Aorta (tissue), 5 donors: ENCODE data around the gene TFF1. TPM values are rescaled to one million over a fixed set of nuclear protein-coding genes. Genes with fewer than 3 reads are reported as not detected.
A peak's percentile ranks its signal among the peaks of the same experiment; 100 is the strongest.
"Not testable (repeated sequence)": the region's sequence is repeated elsewhere in the genome, so short reads cannot be mapped to it uniquely, and the experiment has no call there.

Source experiments
- ATAC-seq: fragments of 200-7000 bp; cut with Tn5 transposase; one replicate; pipeline ENCODE4 v1.9.1; 2022; ENCODE audit warnings: moderate library complexity; ENCODE audit not compliant: low FRiP score
- DNase-seq, 2 donors: peaks; one replicate each; pipeline ENCODE4 v3.0.0-alpha.2; 2020
- H3K27ac ChIP-seq, 2 donors: one replicate each; pipeline ENCODE4 v1.5.1; 2013; ENCODE audit warnings: low read length in 2 of 2, mild to moderate bottlenecking in 2 of 2, moderate library complexity in 2 of 2, control low read depth in 1 of 2, inconsistent platforms in 1 of 2, low read depth in 1 of 2
- H3K27me3 ChIP-seq, 2 donors: one replicate each; pipeline ENCODE4 v1.6.1; 2013; ENCODE audit warnings: control low read depth in 1 of 2, low read length in 1 of 2, mild to moderate bottlenecking in 1 of 2, moderate library complexity in 1 of 2; ENCODE audit not compliant: insufficient read depth in 2 of 2, control insufficient read depth in 1 of 2
- H3K36me3 ChIP-seq, 2 donors: one replicate each; pipeline ENCODE4 v1.6.1; 2013; ENCODE audit warnings: control low read depth in 1 of 2, low read length in 1 of 2, mild to moderate bottlenecking in 1 of 2; ENCODE audit not compliant: insufficient read depth in 2 of 2, control insufficient read depth in 1 of 2
- H3K4me1 ChIP-seq, 2 donors: one replicate each; pipeline ENCODE4 v1.6.1; 2013; ENCODE audit warnings: low read length in 2 of 2, control low read depth in 1 of 2, mild to moderate bottlenecking in 1 of 2, moderate library complexity in 1 of 2; ENCODE audit not compliant: insufficient read depth in 2 of 2, control insufficient read depth in 1 of 2
- H3K4me3 ChIP-seq, 2 donors: one replicate each; pipeline ENCODE4 v1.5.1; 2013; ENCODE audit warnings: low read length in 2 of 2, control low read depth in 1 of 2, mild to moderate bottlenecking in 1 of 2
- H3K9me3 ChIP-seq: one replicate; pipeline ENCODE4 v1.6.1; 2013; ENCODE audit warnings: mild to moderate bottlenecking, low read length; ENCODE audit not compliant: control insufficient read depth
- WGBS, 2 donors: extraction: QIAGEN DNeasy Blood & Tissue Kit; methylation state at CpG; one replicate each; pipeline ENCODE4 v1.1.7; 2013; 5-methylcytosine and 5-hydroxymethylcytosine counted together
- intact Hi-C, 2 donors: fragments of 100-400 bp; cut with DNase I; formaldehyde crosslinking; loops; one replicate each; pipeline versions ENCODE4 v1.14.2 to v1.15.0; 2022
- polyA plus RNA-seq, 2 donors: library from polyadenylated mRNA; stranded (reverse); fragments of 200-250 nt; gene quantifications; one replicate each; pipeline ENCODE4 v1.2.3, GENCODE V29; 2013
- total RNA-seq, 2 donors: library from RNA; stranded (reverse); fragmentation: NEBNext Ultra II Directional; extraction: Animal tissue kit (Norgen Biotek cat#: 25700); gene quantifications; one replicate each; pipeline ENCODE4 v1.2.1, GENCODE V29; 2021
- donor health status: healthy with polysubstance abuse.
- donor health status: Bipolar disorder and iron deficiency.
- donor health status: DM: no; HTN: no; CAD: no.
- donor health status: DM: no; HTN: no; CAD: no.
- donor health status: DM: yes; HTN: yes; CAD: no.

Gene TFF1
- total and polyA plus RNA-seq, 4 donors, result 7.6 to 32.4 TPM; not detected in 2

GRCh38 chr21:42411197-42411869 lies 45.0 kb upstream of the TFF1 start:
- Histone ChIP-seq H3K36me3 (no peaks in the 10 kb centered on the region), H3K27ac (no peak overlapping the region), H3K27me3 (peaks cover 0 to 1% of the 10 kb centered on the region in 2 donors), H3K4me3 (no peak overlapping the region), H3K4me1 (no peaks in the 10 kb centered on the region), H3K9me3 (peaks cover 1% of the 10 kb centered on the region)
- intact Hi-C loops, result no loop called here
- peak; percentile 12 for ATAC-seq
- DNase-seq, result no peak
- WGBS, 2 donors, result 44 to 47% methylated on average over 7 of the region's 7 CpGs

GRCh38 chr21:42409366-42409765 lies 43.0 kb upstream of the TFF1 start:
- ATAC-seq, result no peak
- intact Hi-C loops, result no loop called here
- H3K27me3 ChIP-seq, result peaks cover 0 to 1% of the 10 kb centered on the region in 2 donors
- no peaks in the 10 kb centered on the region for H3K4me1 ChIP-seq
- H3K36me3 ChIP-seq, result no peaks in the 10 kb centered on the region
- H3K4me3 ChIP-seq, result no peak overlapping the region
- H3K9me3 ChIP-seq, result no peaks in the 10 kb centered on the region
- no peak for DNase-seq
- 68 to 73% methylated on average over 7 of the region's 7 CpGs for WGBS, 2 donors
- H3K27ac ChIP-seq, result no peak overlapping the region

- H3K36me3 ChIP-seq, H3K4me3 ChIP-seq, H3K27me3 ChIP-seq, H3K27ac ChIP-seq, ATAC-seq, intact Hi-C loops, H3K4me1 ChIP-seq, DNase-seq, H3K9me3 ChIP-seq: not testable (repeated sequence)
- WGBS, 2 donors, result 70 to 74% methylated on average over 5 of the region's 5 CpGs
Observed at GRCh38 chr21:42408718-42409117, 42.4 kb upstream of the TFF1 start.

DNA sequence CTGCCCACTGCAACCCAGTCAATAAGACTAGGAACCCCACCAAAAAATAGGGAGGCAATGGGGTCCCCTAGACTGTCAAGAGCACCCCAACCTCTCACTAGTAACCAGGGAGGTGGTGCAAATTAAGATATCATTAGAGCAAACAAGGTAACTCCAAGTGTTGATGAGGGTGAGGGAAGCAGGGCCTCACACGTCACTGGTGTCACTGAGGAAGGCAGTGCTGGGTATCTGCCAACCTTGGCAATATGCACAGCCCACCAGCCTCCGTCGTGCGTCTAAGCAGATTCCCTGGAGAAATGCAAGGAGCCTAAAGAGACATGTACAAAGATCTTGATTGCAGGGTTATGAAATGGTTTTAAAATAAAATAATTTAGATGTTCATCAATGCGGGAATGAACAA lies 41.1 kb upstream of the TFF1 start:
- DNase-seq (no peak), ATAC-seq (no peak)
- Histone ChIP-seq H3K4me3 (no peak overlapping the region), H3K9me3 (no peaks in the 10 kb centered on the region), H3K27ac (no peak overlapping the region), H3K27me3 (peaks cover 0 to 1% of the 10 kb centered on the region in 2 donors), H3K36me3 (no peaks in the 10 kb centered on the region), H3K4me1 (no peaks in the 10 kb centered on the region)
- WGBS, 2 donors, result 26 to 35% methylated on average over 5 of the region's 5 CpGs
- intact Hi-C loops, result no loop called here

- Histone ChIP-seq H3K27me3 (peaks cover 0 to 1% of the 10 kb centered on the region in 2 donors), H3K4me1 (no peaks in the 10 kb centered on the region), H3K36me3 (no peaks in the 10 kb centered on the region), H3K4me3 (no peak overlapping the region), H3K27ac (no peak overlapping the region), H3K9me3 (no peaks in the 10 kb centered on the region)
- ATAC-seq (no peak), DNase-seq (peak in 1 of 2 donors; percentile 10)
- 77 to 82% methylated on average over 7 of the region's 7 CpGs for WGBS, 2 donors
- intact Hi-C loops, result no loop called here
Observed at GRCh38 chr21:42406866-42407265, 40.5 kb upstream of the TFF1 start.

DNA sequence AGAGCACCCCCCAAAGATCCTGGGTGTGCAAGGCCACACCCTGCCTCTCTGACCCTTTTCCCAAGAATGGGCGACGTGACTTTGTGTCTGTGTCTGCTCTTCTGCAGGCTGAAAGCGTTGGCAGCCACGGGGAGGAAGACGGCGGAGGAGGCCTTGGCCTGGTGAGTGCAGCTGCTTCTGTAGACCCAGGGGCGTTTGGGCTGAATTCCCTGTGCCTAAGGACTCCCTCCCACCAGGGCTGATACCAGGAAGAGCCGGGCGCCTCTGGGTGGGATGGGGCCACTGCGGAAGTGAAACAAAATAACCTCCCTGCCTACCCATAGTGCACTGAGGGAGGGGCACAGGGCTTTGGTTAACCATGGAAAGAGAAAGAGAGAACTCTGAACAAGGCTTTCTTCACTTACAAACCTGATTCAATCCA lies 39.9 kb upstream of the TFF1 start:
- Histone ChIP-seq H3K9me3 (no peaks in the 10 kb centered on the region), H3K27ac (no peak overlapping the region), H3K27me3 (peaks cover 0 to 1% of the 10 kb centered on the region in 2 donors), H3K36me3 (no peaks in the 10 kb centered on the region), H3K4me3 (no peak overlapping the region), H3K4me1 (no peaks in the 10 kb centered on the region)
- no peak for ATAC-seq
- 77% methylated on average over 10 of the region's 10 CpGs for WGBS, 2 donors
- peak in 1 of 2 donors; percentile 68 for DNase-seq
- intact Hi-C loops, result no loop called here

- H3K4me3 ChIP-seq, result no peak overlapping the region
Observed at GRCh38 chr21:42405064-42406013, 39.0 kb upstream of the TFF1 start.

DNA sequence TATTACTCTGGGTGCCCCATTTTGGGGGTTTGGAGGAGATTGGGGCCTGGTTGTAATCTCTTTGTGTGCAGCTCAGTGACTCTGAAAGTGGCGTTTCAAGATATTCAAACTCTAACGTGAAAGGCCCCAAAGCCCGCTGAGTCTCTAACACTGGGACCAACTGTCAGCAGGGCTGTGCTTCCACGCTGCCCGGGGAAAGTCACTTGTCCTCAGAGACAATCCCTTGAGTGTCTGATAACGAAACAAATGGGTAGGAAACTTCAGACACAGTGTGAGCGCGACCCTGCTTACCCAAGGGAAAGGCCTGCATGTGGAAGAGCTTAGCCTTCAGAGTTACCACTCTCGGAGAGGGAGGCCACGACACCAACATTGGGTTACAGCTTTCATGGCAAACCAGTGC lies 38.2 kb upstream of the TFF1 start:
- WGBS, 2 donors, result 56 to 66% methylated on average over 10 of the region's 10 CpGs
- Histone ChIP-seq H3K4me3 (no peak overlapping the region), H3K4me1 (no peaks in the 10 kb centered on the region), H3K27me3 (peaks cover 0 to 1% of the 10 kb centered on the region in 2 donors), H3K36me3 (no peaks in the 10 kb centered on the region), H3K27ac (no peak overlapping the region), H3K9me3 (no peaks in the 10 kb centered on the region)
- ATAC-seq (no peak), DNase-seq (peak in 1 of 2 donors; percentile 33)
- intact Hi-C loops, result no loop called here

More at GRCh38 chr21:42405064-42406013, 39.0 kb upstream of the TFF1 start:
- peak in 1 of 2 donors; percentile 55 for DNase-seq
- peaks cover 0 to 1% of the 10 kb centered on the region in 2 donors for H3K27me3 ChIP-seq
- no peaks in the 10 kb centered on the region for H3K4me1 ChIP-seq
- WGBS, 2 donors, result 85% methylated on average over 23 of the region's 23 CpGs
- H3K9me3 ChIP-seq, result no peaks in the 10 kb centered on the region
- intact Hi-C loops, result no loop called here
- no peak overlapping the region for H3K27ac ChIP-seq
- no peak for ATAC-seq
- no peaks in the 10 kb centered on the region for H3K36me3 ChIP-seq
